Heart right ventricle (tissue), 16 donors: Measurements from ENCODE around the gene CPNE5. TPM values are rescaled to one million over a fixed set of nuclear protein-coding genes. Genes with fewer than 3 reads are reported as not detected.

Source experiments
- ATAC-seq, 8 donors: fragments of 200-7000 bp; cut with Tn5 transposase; one replicate each; pipeline ENCODE4 v1.9.1; 2020; ENCODE audit warnings: mild to moderate bottlenecking in 8 of 8, moderate library complexity in 8 of 8, moderate number of reproducible peaks in 1 of 8
- DNase-seq, 2 donors: peaks; one replicate each; pipeline ENCODE4 v3.0.0-alpha.2; 2020
- H3K27ac ChIP-seq, 10 donors: fragments of 200-600 bp; sonication (generic) in 2 of 10; one replicate each; pipeline versions ENCODE4 v1.5.0 to v1.8.0; 2020 to 2022; ENCODE audit warnings: mild to moderate bottlenecking in 3 of 10
- H3K27me3 ChIP-seq, 7 donors: fragments of 200-600 bp; one replicate each; pipeline ENCODE4 v1.8.0; 2021 to 2022; ENCODE audit warnings: mild to moderate bottlenecking in 2 of 7
- H3K36me3 ChIP-seq, 9 donors: fragments of 200-600 bp; sonication (generic) in 1 of 9; one replicate each; pipeline versions ENCODE4 v1.5.0 to v1.8.0; 2020 to 2022; ENCODE audit warnings: mild to moderate bottlenecking in 2 of 9
- H3K4me1 ChIP-seq, 9 donors: fragments of 200-600 bp; sonication (generic) in 1 of 9; one replicate each; pipeline versions ENCODE4 v1.5.0 to v1.8.0; 2020 to 2022; ENCODE audit warnings: mild to moderate bottlenecking in 4 of 9
- H3K4me3 ChIP-seq, 10 donors: fragments of 200-600 bp; sonication (generic) in 2 of 10; one replicate each; pipeline versions ENCODE4 v1.5.0 to v1.8.0; 2020 to 2022; ENCODE audit warnings: mild to moderate bottlenecking in 7 of 10, moderate library complexity in 2 of 10
- H3K9me3 ChIP-seq, 11 donors: fragments of 200-600 bp in 10 of 11; sonication (generic) in 2 of 11; one replicate each; pipeline versions ENCODE4 v1.5.0 to v1.8.0; 2013 to 2022; ENCODE audit warnings: mild to moderate bottlenecking in 2 of 11, control low read depth in 1 of 11, moderate library complexity in 1 of 11
- WGBS, 2 donors: extraction: QIAGEN DNeasy Blood & Tissue Kit; methylation state at CpG; one replicate each; pipeline ENCODE4 v1.1.7; 2013; ENCODE audit warnings: inconsistent platforms in 1 of 2; 5-methylcytosine and 5-hydroxymethylcytosine counted together
- intact Hi-C, 10 donors: fragments of 100-400 bp; cut with DNase I; formaldehyde crosslinking; loops; one replicate each; pipeline versions ENCODE4 v1.11.1 to v1.14.2; 2022
- long read RNA-seq, 3 donors: library from polyadenylated mRNA; unstranded; transcript quantifications; one replicate each; pipeline ENCODE4 v2.0.0, GENCODE V29; 2020 to 2021
- polyA plus RNA-seq, 2 donors: library from polyadenylated mRNA; stranded (reverse); fragments of 200-250 nt; gene quantifications; one replicate each; pipeline ENCODE4 v1.2.3, GENCODE V29; 2013
- total RNA-seq, 10 donors: library from RNA; stranded (reverse); fragmentation: NEBNext Ultra II Directional in 3 of 10; extraction: Animal tissue kit (Norgen Biotek cat#: 25700) in 3 of 10; gene quantifications; one replicate each; pipeline versions ENCODE4 v1.2.1 to v1.2.4, GENCODE V29; 2021 to 2023
- TF ChIP-seq, protein P1 (sequence below), 9 donors: fragments of 200-600 bp; sonication (generic) in 2 of 9; IDR thresholded peaks; one replicate each; pipeline versions ENCODE4 v1.5.0 to v1.8.0; 2021 to 2022; ENCODE audit warnings: antibody characterized with exemption in 9 of 9, mild to moderate bottlenecking in 5 of 9, moderate library complexity in 1 of 9
- donor health status: Arrhythmogenic right ventricular cardiomyopathy.
- donor health status: ischemic (EF 13 %, LVEDD 7.1; RV severe dilation, severe dysfunction).
- donor health status: healthy with polysubstance abuse.
- donor health status: DM: no; HTN: yes; CAD: no.
- donor health status: DM: no; HTN: no; CAD: no.
- donor health status: ischemic (EF 25% LVEDD 6.9; RV normal size, moderate dysfunction).
- donor health status: ischemic (EF 25% LVEDD 5.7; RV mildly dilated, moderate dysfunction).
- donor health status: healthy.
- donor health status: DM: yes; HTN: yes; CAD: no.
- donor health status: Ischemic cardiomyopathy.
- donor health status: ischemic (EF 35%, LVEDD 5.7; RV mildly dilated, moderate dysfunction).
- donor health status: nonischemic (EF 11% LVEDD 7.7; RV severe dilation, severe dysfunction).
- donor health status: DM: yes; HTN: yes; CAD: no.
- donor health status: PGD.
- donor health status: ischemic (EF 29% LVEDD 5.4; RV normal size, mild dysfunction).
- donor health status: nonischemic (EF 23%, LVEDD 6.1; RV moderate dilation, normal function).

Gene CPNE5
- total RNA-seq, result 10 to 100 TPM in 9 of 10 donors, 1 to 10 TPM in 1; 2.8 to 98.2 (median 29.0) TPM
- polyA plus RNA-seq, result 10 to 100 TPM in 1 of 2 donors, 1 to 10 TPM in 1; 4.4 to 18.4 TPM
- long read RNA-seq, donor 1, partial matches to known transcripts, result 11 of 49 reads
- long read RNA-seq, donor 1, other reads (novel, unspliced or antisense), result 38 of 49 reads
- long read RNA-seq, donor 2, partial matches to known transcripts, result 3 of 10 reads
- long read RNA-seq, donor 2, other reads (novel, unspliced or antisense), result 7 of 10 reads
- long read RNA-seq, donor 3, partial matches to known transcripts, result 16 of 64 reads
- long read RNA-seq, donor 3, other reads (novel, unspliced or antisense), result 48 of 64 reads

DNA sequence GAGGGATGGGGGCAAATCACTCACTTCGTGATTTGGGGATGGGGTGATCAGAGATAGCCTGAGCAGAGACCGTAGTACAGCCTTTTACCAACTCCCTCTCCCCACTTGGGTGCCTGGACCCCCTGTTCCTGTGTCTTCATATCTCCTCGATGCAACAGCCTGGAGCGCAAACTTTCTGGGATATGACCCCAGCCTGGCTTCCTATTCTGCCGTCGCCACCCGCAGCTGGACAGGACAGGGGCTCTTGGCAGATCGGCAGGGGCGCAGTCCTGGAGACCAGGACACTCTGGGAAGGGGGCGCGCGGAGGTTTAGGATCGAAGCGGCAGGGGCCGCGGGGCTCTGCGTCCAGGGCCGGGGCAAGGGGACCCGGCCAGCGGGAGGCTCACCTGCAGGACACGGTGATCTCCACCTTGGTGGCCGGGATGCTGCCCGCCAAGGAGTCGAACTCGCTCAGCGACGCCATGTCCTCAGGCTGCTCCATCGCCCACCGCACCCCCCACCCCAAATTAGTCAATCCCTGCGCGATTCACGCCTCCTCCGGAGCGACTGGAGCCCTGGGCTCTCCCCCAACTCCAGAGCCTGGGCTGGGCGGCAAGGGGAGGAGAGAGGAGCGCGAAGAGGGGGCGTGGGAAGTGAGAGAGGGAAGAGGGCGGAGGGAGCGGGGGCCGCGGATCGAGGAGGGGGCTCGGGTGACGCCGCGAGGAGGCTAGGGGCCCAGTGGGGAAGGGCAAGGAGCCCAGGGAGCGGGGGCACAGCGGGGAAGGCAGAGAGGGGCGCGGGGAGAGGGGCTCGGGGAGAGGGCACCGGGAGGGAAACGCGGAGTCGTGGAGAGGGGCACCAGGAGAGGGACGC lies at the start of gene CPNE5:
CPNE5 (minus strand) TSS at position 549 of the 853 bp plus-strand sequence; CDS start at position 482, 67 bp downstream.
- H3K27ac ChIP-seq, result peak within 1 kb of the TSS; percentile 71 to 90 (median 80)
- H3K4me3 ChIP-seq, result peak within 1 kb of the TSS; percentile 24 to 71 (median 56)
- no peaks in the 10 kb centered on the region for H3K36me3 ChIP-seq
- TF ChIP-seq, protein P1, sequence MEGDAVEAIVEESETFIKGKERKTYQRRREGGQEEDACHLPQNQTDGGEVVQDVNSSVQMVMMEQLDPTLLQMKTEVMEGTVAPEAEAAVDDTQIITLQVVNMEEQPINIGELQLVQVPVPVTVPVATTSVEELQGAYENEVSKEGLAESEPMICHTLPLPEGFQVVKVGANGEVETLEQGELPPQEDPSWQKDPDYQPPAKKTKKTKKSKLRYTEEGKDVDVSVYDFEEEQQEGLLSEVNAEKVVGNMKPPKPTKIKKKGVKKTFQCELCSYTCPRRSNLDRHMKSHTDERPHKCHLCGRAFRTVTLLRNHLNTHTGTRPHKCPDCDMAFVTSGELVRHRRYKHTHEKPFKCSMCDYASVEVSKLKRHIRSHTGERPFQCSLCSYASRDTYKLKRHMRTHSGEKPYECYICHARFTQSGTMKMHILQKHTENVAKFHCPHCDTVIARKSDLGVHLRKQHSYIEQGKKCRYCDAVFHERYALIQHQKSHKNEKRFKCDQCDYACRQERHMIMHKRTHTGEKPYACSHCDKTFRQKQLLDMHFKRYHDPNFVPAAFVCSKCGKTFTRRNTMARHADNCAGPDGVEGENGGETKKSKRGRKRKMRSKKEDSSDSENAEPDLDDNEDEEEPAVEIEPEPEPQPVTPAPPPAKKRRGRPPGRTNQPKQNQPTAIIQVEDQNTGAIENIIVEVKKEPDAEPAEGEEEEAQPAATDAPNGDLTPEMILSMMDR (IDR thresholded peaks at IDR 0.05), result no peak
- intact Hi-C loops, result no loop called here
- peaks cover 2 to 59% (median 24%) of the 10 kb centered on the region in 9 donors for H3K4me1 ChIP-seq
- peaks cover 0 to 37% (median 0%) of the 10 kb centered on the region in 7 donors for H3K27me3 ChIP-seq
- 9% methylated on average over 56 of the region's 57 CpGs for WGBS, 2 donors
- no peaks in the 10 kb centered on the region for H3K9me3 ChIP-seq
- ATAC-seq (peak; percentile 4 to 38 (median 18)), DNase-seq (peak; percentile 60 to 64)

DNA sequence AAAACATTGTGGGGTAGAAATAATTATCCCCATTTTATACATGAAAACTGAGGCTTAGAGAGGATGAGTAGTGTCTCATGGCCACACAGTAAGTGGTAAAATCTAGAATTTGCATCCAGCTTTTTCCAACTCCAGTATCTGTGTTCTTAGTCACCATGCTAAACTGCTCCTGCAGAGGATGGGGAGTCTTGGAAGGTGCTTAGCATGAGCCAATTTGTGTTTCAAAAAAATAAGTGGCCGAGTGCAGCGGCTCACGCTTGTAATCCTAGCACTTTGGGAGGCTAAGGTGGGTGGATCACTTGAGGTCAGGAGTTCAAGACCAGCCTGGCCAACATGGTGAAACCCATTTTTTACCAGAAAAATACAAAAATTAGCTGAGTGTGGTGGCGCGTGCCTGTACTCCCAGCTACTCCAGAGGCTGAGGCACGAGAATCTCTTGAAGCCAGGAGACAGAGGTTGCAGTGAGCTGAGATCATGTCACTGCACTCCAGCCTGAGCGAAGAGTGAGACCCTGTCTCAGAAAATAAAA lies 48.9 kb upstream of the CPNE5 start:
- peaks cover 8 to 46% (median 30%) of the 10 kb centered on the region in 9 donors for H3K4me1 ChIP-seq
- WGBS, 2 donors, result 91 to 94% methylated on average over 7 of the region's 7 CpGs
- TF ChIP-seq, protein P1 (IDR thresholded peaks at IDR 0.05), result no peak

DNA sequence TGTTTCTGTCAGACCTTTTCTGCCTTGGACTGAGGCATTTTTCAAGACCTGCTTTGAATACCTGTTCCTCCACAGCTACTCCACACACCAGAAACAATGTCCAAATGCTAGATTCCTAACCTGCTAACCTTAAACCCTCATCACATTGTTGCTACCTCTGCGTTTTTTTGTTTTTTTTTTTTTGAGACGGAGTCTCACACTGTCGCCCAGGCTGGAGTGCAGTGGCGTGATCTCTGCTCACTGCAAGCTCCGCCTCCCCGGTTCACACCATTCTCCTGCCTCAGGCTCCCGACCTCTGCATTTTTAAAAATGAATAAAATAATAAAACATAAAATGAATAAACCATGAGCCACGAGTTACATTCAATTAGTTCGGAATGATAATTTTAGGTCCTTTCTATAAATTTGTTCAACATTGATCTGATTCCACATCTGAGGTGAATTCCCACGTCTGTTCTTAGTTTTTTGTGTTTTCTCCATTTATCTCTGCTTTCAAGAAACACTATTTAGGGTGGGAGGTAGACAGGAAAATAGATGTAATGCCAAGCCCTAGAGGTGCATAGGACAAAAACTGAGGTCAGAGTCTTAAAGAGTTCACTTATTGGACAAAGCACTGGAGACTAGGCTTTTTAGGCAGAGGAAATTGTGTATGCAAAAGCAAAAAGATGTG lies 47.8 kb upstream of the CPNE5 start:
- peak overlapping the region in 7 of 10 donors; percentile 64 to 89 (median 73) for H3K4me3 ChIP-seq
- H3K36me3 ChIP-seq, result peaks cover 0 to 4% (median 0%) of the 10 kb centered on the region in 9 donors

More for the DNA sequence above, 48.9 kb upstream of the CPNE5 start:
- no peak for DNase-seq
- Histone ChIP-seq H3K27ac (peak overlapping the region in 2 of 10 donors; percentile 17 to 23), H3K9me3 (no peaks in the 10 kb centered on the region), H3K27me3 (no peaks in the 10 kb centered on the region), H3K4me3 (no peak overlapping the region), H3K36me3 (peaks cover 0 to 15% (median 0%) of the 10 kb centered on the region in 9 donors)
- no peak for ATAC-seq
- intact Hi-C loops, result loop anchor here in 8 of 10 donors (5.0 to 10.0 kb wide), 8 partner anchors 89 to 327 kb away; partner anchors contain the start of genes PIM1 (in 2 of the 8) and MTCH1 (in 1 of the 8)

More for the DNA sequence above, 47.8 kb upstream of the CPNE5 start:
- TF ChIP-seq, protein P1 (IDR thresholded peaks at IDR 0.05), result no peak
- intact Hi-C loops, result loop anchor here in 8 of 10 donors (5.0 to 10.0 kb wide), 8 partner anchors 90 to 328 kb away; partner anchors contain the start of genes PIM1 (in 2 of the 8) and MTCH1 (in 1 of the 8)
- 72% methylated on average over 10 of the region's 10 CpGs for WGBS, 2 donors
- H3K4me1 ChIP-seq, result peaks cover 8 to 46% (median 30%) of the 10 kb centered on the region in 9 donors
- ATAC-seq (no peak), DNase-seq (no peak)
- H3K27ac ChIP-seq, result peak overlapping the region in 5 of 10 donors; percentile 26 to 95 (median 94)
- no peaks in the 10 kb centered on the region for H3K27me3 ChIP-seq
- no peaks in the 10 kb centered on the region for H3K9me3 ChIP-seq
